Breast epithelium (tissue), 3 donors: ENCODE measurements around the gene SOX18.

Source experiments
- CTCF ChIP-seq, 3 donors: fragments of 450-650 bp; IDR thresholded peaks; one replicate each; pipeline ENCODE4 v1.5.1; 2016 to 2017; ENCODE audit warnings: antibody characterized with exemption in 3 of 3, mild to moderate bottlenecking in 3 of 3, moderate library complexity in 3 of 3
- POLR2A ChIP-seq: fragments of 450-650 bp; IDR thresholded peaks from one replicate; pipeline ENCODE4 v1.6.1; 2016; ENCODE audit warnings: antibody characterized with exemption, mild to moderate bottlenecking, moderate library complexity
- POLR2AphosphoS5 ChIP-seq, 3 donors: sonication (generic); formaldehyde crosslinking; IDR thresholded peaks; one replicate each; pipeline ENCODE4 v1.6.1; 2017; ENCODE audit warnings: antibody characterized with exemption in 3 of 3

- no peak for TF ChIP-seq CTCF (IDR thresholded peaks at IDR 0.05)
- no peak for TF ChIP-seq POLR2AphosphoS5 (IDR thresholded peaks at IDR 0.05)
- no peak for TF ChIP-seq POLR2A
Measured at GRCh38 chr20:64035066-64035932, 14.1 kb downstream of the SOX18 start.
